ENCODE data around the gene CCDC106.

Gene CCDC106

GRCh38 chr19:55643003-55643886 is 4.8 kb upstream of the CCDC106 start, which contains the start of gene ZNF581:
Gene ZNF581 (plus strand): TSS chr19:55643649. CDS start chr19:55644572, 923 bp downstream.
- Histone ChIP-seq H2BK5ac (ENCODE audit: low read length) (peak within 1 kb of the TSS; percentile 59), H3K27ac (ENCODE audit: low read depth, low read length) (peak within 1 kb of the TSS; percentile 36), H3K9ac (ENCODE audit: low read length) (peak within 1 kb of the TSS; percentile 99), H3K4me1 (ENCODE audit: control insufficient read depth, low read depth, low read length) (peaks cover 2% of the 10 kb centered on the region), H3K27me3 (ENCODE audit: insufficient read depth, low read length, poor library complexity) (no peaks in the 10 kb centered on the region), H4K8ac (ENCODE audit: low read depth, low read length) (peak within 1 kb of the TSS; percentile 84), H2AK5ac (ENCODE audit: low read length) (peak within 1 kb of the TSS; percentile 30), H2BK120ac (ENCODE audit: low read depth, low read length) (peak within 1 kb of the TSS; percentile 39), H4K5ac (ENCODE audit: low read length) (peak within 1 kb of the TSS; percentile 5), H3K79me1 (ENCODE audit: low read length) (peaks cover 8% of the 10 kb centered on the region), H3K4me3 (ENCODE audit: low read length) (peak within 1 kb of the TSS; percentile 98), H2BK15ac (replicated peaks; ENCODE audit: low read depth) (no peak within 1 kb of the TSS), H3K4me2 (ENCODE audit: low read length) (peak within 1 kb of the TSS; percentile 96), H3K36me3 (ENCODE audit: control insufficient read depth, insufficient read depth, low read length) (peaks cover 7% of the 10 kb centered on the region), H3K18ac (ENCODE audit: low read length) (peak within 1 kb of the TSS; percentile 91), H3K56ac (ENCODE audit: low read length) (peak within 1 kb of the TSS; percentile 97), H3K4ac (ENCODE audit: low read depth, low read length) (peak within 1 kb of the TSS; percentile 95), H3K23ac (ENCODE audit: low read length) (peak within 1 kb of the TSS; percentile 89), H3K79me2 (ENCODE audit: control insufficient read depth, insufficient read depth, low read length) (peaks cover 20% of the 10 kb centered on the region)
- peak; percentile 87 for DNase-seq
- no CpG with 5 or more reads among the region's 56 CpGs for WGBS (ENCODE audit: extremely low coverage, insufficient coverage, low lambda C conversion rate)

- no peak overlapping the region for H3K27ac ChIP-seq (ENCODE audit: low read depth, low read length)
- H3K4me1 ChIP-seq (ENCODE audit: control insufficient read depth, low read depth, low read length) = peaks cover 2% of the 10 kb centered on the region
- H3K79me1 ChIP-seq (ENCODE audit: low read length) = peaks cover 8% of the 10 kb centered on the region
- no peaks in the 10 kb centered on the region for H3K27me3 ChIP-seq (ENCODE audit: insufficient read depth, low read length, poor library complexity)
- H3K56ac ChIP-seq (ENCODE audit: low read length) = peak overlapping the region; percentile 97
- H2BK15ac ChIP-seq (replicated peaks; ENCODE audit: low read depth) = no peak overlapping the region
- H2BK120ac ChIP-seq (ENCODE audit: low read depth, low read length) = peak overlapping the region; percentile 39
- peak overlapping the region; percentile 27 for H2AK5ac ChIP-seq (ENCODE audit: low read length)
- H3K4ac ChIP-seq (ENCODE audit: low read depth, low read length) = peak overlapping the region; percentile 95
- H3K23ac ChIP-seq (ENCODE audit: low read length) = peak overlapping the region; percentile 89
- peak overlapping the region; percentile 98 for H3K4me3 ChIP-seq (ENCODE audit: low read length)
- peaks cover 7% of the 10 kb centered on the region for H3K36me3 ChIP-seq (ENCODE audit: control insufficient read depth, insufficient read depth, low read length)
- H3K79me2 ChIP-seq (ENCODE audit: control insufficient read depth, insufficient read depth, low read length) = peaks cover 20% of the 10 kb centered on the region
- no peak overlapping the region for H2BK5ac ChIP-seq (ENCODE audit: low read length)
- H4K8ac ChIP-seq (ENCODE audit: low read depth, low read length) = peak overlapping the region; percentile 84
- no peak overlapping the region for H4K5ac ChIP-seq (ENCODE audit: low read length)
- H3K4me2 ChIP-seq (ENCODE audit: low read length) = peak overlapping the region; percentile 78
- whole genome bisulfite sequencing (ENCODE audit: extremely low coverage, insufficient coverage, low lambda C conversion rate) = no CpG with 5 or more reads among the region's 15 CpGs
- H3K9ac ChIP-seq (ENCODE audit: low read length) = peak overlapping the region; percentile 99
- DNase-seq = no peak
- H3K18ac ChIP-seq (ENCODE audit: low read length) = peak overlapping the region; percentile 91
These were observed 4.2 kb upstream of the CCDC106 start for GRCh38 chr19:55643887-55644176.

GRCh38 chr19:55644191-55644833 is 3.7 kb upstream of the CCDC106 start:
- no peak overlapping the region for H4K5ac ChIP-seq (ENCODE audit: low read length)
- WGBS (ENCODE audit: extremely low coverage, insufficient coverage, low lambda C conversion rate) = no CpG with 5 or more reads among the region's 12 CpGs

GRCh38 chr19:55644842-55645511 is 3.0 kb upstream of the CCDC106 start:
- peaks cover 8% of the 10 kb centered on the region for H3K79me1 ChIP-seq (ENCODE audit: low read length)
- peaks cover 20% of the 10 kb centered on the region for H3K79me2 ChIP-seq (ENCODE audit: control insufficient read depth, insufficient read depth, low read length)
- H3K18ac ChIP-seq (ENCODE audit: low read length) = no peak overlapping the region
- no peak overlapping the region for H4K8ac ChIP-seq (ENCODE audit: low read depth, low read length)
- no peak overlapping the region for H3K4me2 ChIP-seq (ENCODE audit: low read length)
- H3K27ac ChIP-seq (ENCODE audit: low read depth, low read length) = no peak overlapping the region
- H2AK5ac ChIP-seq (ENCODE audit: low read length) = no peak overlapping the region
- H2BK120ac ChIP-seq (ENCODE audit: low read depth, low read length) = no peak overlapping the region
- H2BK5ac ChIP-seq (ENCODE audit: low read length) = no peak overlapping the region
- WGBS (ENCODE audit: extremely low coverage, insufficient coverage, low lambda C conversion rate) = no CpG with 5 or more reads among the region's 28 CpGs
- H3K9ac ChIP-seq (ENCODE audit: low read length) = peak overlapping the region; percentile 99
- H4K5ac ChIP-seq (ENCODE audit: low read length) = no peak overlapping the region
- H3K23ac ChIP-seq (ENCODE audit: low read length) = no peak overlapping the region
- DNase-seq = no peak
- H2BK15ac ChIP-seq (replicated peaks; ENCODE audit: low read depth) = no peak overlapping the region
- no peak overlapping the region for H3K4me3 ChIP-seq (ENCODE audit: low read length)
- peaks cover 7% of the 10 kb centered on the region for H3K36me3 ChIP-seq (ENCODE audit: control insufficient read depth, insufficient read depth, low read length)
- H3K4ac ChIP-seq (ENCODE audit: low read depth, low read length) = no peak overlapping the region
- H3K4me1 ChIP-seq (ENCODE audit: control insufficient read depth, low read depth, low read length) = peaks cover 2% of the 10 kb centered on the region
- H3K56ac ChIP-seq (ENCODE audit: low read length) = peak overlapping the region; percentile 97
- H3K27me3 ChIP-seq (ENCODE audit: insufficient read depth, low read length, poor library complexity) = no peaks in the 10 kb centered on the region

More at GRCh38 chr19:55644191-55644833, 3.7 kb upstream of the CCDC106 start:
- Histone ChIP-seq H3K79me1 (ENCODE audit: low read length) (peaks cover 8% of the 10 kb centered on the region), H3K36me3 (ENCODE audit: control insufficient read depth, insufficient read depth, low read length) (peaks cover 7% of the 10 kb centered on the region), H3K27ac (ENCODE audit: low read depth, low read length) (no peak overlapping the region), H3K4me3 (ENCODE audit: low read length) (peak overlapping the region; percentile 98), H2BK5ac (ENCODE audit: low read length) (no peak overlapping the region), H3K79me2 (ENCODE audit: control insufficient read depth, insufficient read depth, low read length) (peaks cover 20% of the 10 kb centered on the region), H4K8ac (ENCODE audit: low read depth, low read length) (no peak overlapping the region), H2BK120ac (ENCODE audit: low read depth, low read length) (peak overlapping the region; percentile 39), H3K9ac (ENCODE audit: low read length) (peak overlapping the region; percentile 99), H2BK15ac (replicated peaks; ENCODE audit: low read depth) (no peak overlapping the region), H3K27me3 (ENCODE audit: insufficient read depth, low read length, poor library complexity) (no peaks in the 10 kb centered on the region), H3K23ac (ENCODE audit: low read length) (peak overlapping the region; percentile 89), H2AK5ac (ENCODE audit: low read length) (peak overlapping the region; percentile 30), H3K4me2 (ENCODE audit: low read length) (peak overlapping the region; percentile 78), H3K18ac (ENCODE audit: low read length) (no peak overlapping the region), H3K4me1 (ENCODE audit: control insufficient read depth, low read depth, low read length) (peaks cover 2% of the 10 kb centered on the region), H3K4ac (ENCODE audit: low read depth, low read length) (peak overlapping the region; percentile 95), H3K56ac (ENCODE audit: low read length) (peak overlapping the region; percentile 97)
- no peak for DNase-seq

GRCh38 chr19:55645512-55645881 is 2.5 kb upstream of the CCDC106 start:
- Histone ChIP-seq H4K8ac (ENCODE audit: low read depth, low read length) (no peak overlapping the region), H3K4ac (ENCODE audit: low read depth, low read length) (no peak overlapping the region), H3K18ac (ENCODE audit: low read length) (no peak overlapping the region), H3K4me2 (ENCODE audit: low read length) (no peak overlapping the region), H3K79me1 (ENCODE audit: low read length) (peaks cover 8% of the 10 kb centered on the region), H3K4me1 (ENCODE audit: control insufficient read depth, low read depth, low read length) (no peaks in the 10 kb centered on the region), H3K4me3 (ENCODE audit: low read length) (no peak overlapping the region), H3K9ac (ENCODE audit: low read length) (no peak overlapping the region), H2BK120ac (ENCODE audit: low read depth, low read length) (no peak overlapping the region), H4K5ac (ENCODE audit: low read length) (no peak overlapping the region), H3K27me3 (ENCODE audit: insufficient read depth, low read length, poor library complexity) (no peaks in the 10 kb centered on the region), H3K36me3 (ENCODE audit: control insufficient read depth, insufficient read depth, low read length) (peaks cover 7% of the 10 kb centered on the region), H3K79me2 (ENCODE audit: control insufficient read depth, insufficient read depth, low read length) (peaks cover 20% of the 10 kb centered on the region), H2BK5ac (ENCODE audit: low read length) (no peak overlapping the region), H2AK5ac (ENCODE audit: low read length) (no peak overlapping the region), H3K56ac (ENCODE audit: low read length) (no peak overlapping the region), H3K27ac (ENCODE audit: low read depth, low read length) (no peak overlapping the region), H2BK15ac (replicated peaks; ENCODE audit: low read depth) (no peak overlapping the region), H3K23ac (ENCODE audit: low read length) (no peak overlapping the region)
- DNase-seq = no peak
- WGBS (ENCODE audit: extremely low coverage, insufficient coverage, low lambda C conversion rate) = no CpG with 5 or more reads among the region's 5 CpGs

Measured in mesendoderm (in vitro differentiated cells).